HG02943 (cell line): Measurements from ENCODE around the gene ZNF567.
"Not testable (repeated sequence)": the region's sequence is repeated elsewhere in the genome, so short reads cannot be mapped to it uniquely, and the experiment has no call there.

Experiments
- ATAC-seq: cut with Tn5 transposase; IDR thresholded peaks from one replicate; pipeline ENCODE4 v1.9.1; 2021; ENCODE audit warnings: mild to moderate bottlenecking, low read depth, moderate library complexity; ENCODE audit not compliant: unreplicated experiment

The ZNF567 gene

DNA sequence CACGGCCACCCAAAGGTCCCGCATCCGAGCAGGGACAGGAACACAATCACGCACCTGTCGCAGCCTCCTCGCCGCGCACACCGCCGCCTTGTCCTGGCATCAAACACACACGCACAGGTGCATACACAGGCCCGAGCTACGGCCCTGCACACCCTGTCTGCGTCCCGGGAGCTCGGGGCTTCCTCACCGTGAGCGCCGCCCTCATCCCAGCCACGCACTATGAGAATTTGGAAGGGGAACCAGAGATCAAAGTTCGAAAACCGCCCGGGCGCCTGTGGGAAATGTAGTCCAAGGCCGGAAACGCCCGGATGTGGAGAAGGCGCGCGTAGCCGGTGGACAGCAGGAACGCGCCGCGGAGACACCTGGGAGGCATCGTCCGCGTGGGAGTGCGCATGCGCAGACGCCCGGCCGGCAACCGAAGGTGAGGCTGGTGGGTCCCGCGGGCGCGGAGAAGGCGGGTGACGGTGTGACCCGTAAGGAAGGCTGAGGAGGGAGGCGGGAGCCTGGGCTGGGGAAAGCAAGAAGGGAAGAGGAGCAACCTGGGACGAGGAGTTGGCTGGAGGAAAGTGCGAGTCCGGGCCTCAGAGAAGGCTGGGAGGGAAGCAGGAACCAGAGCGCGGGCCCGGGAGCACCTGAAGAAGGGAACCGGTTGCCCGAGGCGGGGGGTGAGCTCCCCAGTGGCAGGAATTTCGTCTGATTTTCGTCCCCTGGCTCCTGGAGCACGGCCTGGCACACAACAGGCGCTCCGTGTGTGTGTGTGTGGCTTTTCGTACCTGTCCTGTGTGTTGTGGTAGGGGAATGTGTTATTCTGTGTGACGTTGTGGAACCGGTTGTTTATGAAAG is at the start of gene ZNF567:
Gene ZNF567 (plus strand): TSS at position 399 of the 843 bp plus-strand sequence. CDS start 7,256 bp downstream, outside the sequence.
- peak; percentile 89 for ATAC-seq

DNA sequence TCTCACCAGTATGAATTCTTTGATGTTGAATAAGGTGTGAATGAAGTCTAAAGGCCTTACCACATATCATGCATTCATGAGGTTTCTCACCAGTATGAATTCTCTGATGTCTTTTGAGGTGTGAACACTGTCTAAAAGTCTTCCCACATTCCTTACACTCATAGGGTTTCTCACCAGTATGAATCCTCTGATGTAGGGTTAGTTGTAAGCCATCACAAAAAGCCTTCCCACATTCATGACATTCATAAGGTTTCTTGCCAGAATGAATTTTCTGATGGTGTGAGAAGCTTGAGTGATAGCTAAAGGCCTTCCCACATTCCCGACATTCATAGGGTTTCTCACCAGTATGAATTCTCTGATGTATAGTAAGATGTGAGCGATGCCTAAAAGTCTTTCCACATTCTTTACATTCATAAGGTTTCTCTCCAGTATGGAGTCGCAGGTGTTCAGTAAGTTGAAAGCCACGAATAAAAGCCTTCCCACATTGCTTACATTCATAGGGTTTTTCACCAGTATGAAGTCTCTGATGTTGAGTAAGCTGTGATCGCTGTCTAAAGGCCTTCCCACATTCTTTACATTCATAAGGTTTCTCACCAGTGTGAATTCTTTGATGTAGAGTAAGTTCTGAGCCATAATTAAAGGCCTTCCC is 48.4 kb upstream of the ZNF567 start:
- ATAC-seq, result no peak

DNA sequence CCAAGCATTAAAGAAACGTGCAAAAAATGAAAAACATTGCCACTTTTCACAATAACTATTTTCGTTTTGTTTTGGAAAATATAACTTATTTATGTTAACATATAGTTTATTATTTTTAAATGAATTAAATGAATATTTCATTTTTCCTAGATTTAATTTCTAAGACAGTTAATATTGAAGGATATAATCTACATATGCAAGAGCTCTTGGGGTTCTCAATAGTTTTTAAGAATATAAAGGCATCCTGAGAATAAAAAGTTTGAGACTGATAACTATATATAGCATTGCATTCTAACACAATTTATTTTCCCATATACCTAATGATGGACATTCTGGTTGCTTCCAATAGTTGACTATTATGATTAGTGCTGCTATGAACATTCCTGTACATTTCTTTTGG is 40.7 kb upstream of the ZNF567 start:
- no peak for ATAC-seq

DNA sequence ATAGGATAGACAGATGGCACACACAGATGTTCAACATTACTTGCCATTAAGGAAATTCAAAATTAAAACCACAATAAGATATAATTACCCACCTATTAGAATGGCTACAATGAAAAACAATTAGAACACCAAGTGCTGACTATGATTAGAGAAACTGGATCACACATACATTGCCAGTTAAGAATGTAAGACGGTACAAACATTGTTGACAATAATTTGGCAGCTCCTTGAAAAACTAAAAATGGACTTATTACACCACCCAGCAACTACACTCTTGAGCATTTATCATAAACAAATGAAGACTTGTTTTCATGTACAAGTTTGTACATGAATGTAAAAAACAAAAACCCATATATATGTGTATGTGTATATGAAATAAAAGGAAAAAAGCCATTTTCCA is 34.5 kb upstream of the ZNF567 start:
- ATAC-seq, result no peak

DNA sequence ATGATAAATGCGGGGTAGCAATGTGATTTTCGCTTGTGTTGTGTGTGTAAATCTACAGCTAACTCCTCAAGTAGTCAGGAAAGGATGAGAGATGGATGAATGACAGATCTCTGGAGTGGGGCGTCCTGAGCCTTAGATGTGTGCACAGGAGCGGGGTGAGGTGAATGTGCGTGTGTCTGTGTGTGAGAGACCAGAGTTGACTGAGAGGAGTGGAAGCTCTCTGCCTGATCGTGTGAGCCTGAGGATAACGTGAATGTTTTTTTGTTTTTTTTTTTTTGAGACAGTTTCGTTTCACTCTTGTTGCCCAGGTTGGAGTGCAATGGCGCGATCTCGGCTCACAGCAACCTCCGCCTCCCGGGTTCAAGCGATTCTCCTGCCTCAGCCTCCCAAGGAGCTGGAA is 21.6 kb upstream of the ZNF567 start:
- ATAC-seq, result no peak

GRCh38 chr19:36668646-36669045 is 18.8 kb upstream of the ZNF567 start:
- no peak for ATAC-seq

- no peak for ATAC-seq
Measured at GRCh38 chr19:36672368-36672767, 15.0 kb upstream of the ZNF567 start.

- no peak for ATAC-seq
Measured at GRCh38 chr19:36674201-36674600, 13.2 kb upstream of the ZNF567 start.

GRCh38 chr19:36679455-36679854 is 8.0 kb upstream of the ZNF567 start:
- ATAC-seq, result no peak

GRCh38 chr19:36685835-36686234 is 1.6 kb upstream of the ZNF567 start:
- no peak for ATAC-seq

- ATAC-seq, result no peak
Measured at GRCh38 chr19:36686365-36687213, 823 bp upstream of the ZNF567 start.

GRCh38 chr19:36688058-36688457 is 646 bp downstream of the ZNF567 start:
- no peak for ATAC-seq

DNA sequence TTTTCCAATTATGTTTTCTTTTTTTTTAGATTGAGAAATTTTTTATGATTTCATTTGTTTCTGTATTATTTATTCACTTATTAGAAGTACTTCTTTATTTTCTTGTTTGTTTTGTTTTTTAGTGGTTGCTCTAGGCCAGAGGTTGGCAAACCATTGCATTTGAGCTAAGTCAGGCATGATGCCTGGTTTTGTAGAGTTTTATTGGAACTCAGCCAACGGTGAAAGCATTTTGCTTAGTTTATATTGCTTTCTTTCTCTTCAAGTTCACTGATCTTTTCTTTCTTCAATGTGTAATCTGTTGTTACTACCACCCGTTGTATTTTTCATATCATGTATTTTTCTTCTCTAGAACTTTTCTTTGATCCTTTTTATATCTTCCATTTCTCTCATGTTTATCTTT is 19.7 kb downstream of the ZNF567 start:
- ATAC-seq, result no peak

DNA sequence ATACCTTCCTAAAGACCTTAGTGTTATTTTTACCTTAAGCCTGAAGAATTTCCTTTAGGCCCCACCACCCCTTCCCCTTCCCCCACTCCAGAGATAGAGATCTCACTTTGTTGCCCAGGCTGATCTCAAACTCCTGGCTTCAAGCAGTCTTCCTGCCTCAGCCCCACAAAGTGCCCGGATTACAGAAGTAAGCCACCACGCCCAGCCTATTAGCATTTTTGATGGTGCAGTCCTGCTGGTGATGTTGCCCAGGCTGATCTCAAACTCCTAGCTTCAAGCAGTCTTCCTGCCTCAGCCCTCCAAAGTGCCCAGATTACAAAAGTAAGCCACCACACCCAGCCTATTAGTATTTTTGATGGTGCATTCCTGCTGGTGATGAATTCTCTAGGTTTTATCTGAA is 22.0 kb downstream of the ZNF567 start:
- ATAC-seq, result no peak

DNA sequence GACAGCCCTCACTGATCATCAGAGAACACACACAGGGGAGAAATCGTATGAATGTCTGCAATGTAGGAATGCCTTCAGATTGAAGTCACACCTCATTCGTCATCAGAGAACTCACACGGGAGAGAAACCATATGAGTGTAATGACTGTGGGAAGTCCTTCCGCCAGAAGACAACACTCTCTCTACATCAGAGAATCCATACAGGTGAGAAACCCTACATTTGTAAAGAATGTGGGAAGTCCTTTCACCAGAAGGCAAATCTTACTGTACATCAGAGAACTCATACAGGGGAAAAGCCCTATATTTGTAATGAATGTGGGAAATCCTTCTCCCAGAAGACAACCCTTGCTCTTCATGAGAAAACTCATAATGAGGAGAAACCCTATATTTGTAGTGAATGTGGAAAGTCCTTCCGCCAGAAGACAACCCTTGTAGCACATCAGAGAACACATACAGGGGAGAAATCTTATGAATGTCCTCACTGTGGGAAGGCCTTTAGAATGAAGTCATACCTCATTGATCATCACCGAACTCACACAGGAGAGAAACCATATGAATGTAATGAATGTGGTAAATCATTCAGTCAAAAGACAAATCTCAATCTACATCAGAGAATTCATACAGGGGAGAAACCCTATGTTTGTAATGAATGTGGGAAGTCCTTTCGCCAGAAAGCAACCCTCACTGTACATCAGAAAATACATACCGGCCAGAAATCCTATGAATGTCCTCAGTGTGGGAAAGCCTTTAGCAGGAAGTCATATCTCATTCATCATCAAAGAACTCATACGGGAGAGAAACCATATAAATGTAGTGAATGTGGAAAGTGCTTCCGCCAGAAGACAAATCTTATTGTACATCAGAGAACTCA is 32.5 kb downstream of the ZNF567 start:
- ATAC-seq, result no peak

GRCh38 chr19:36736166-36736565 is 48.8 kb downstream of the ZNF567 start:
- ATAC-seq, result not testable (repeated sequence)

DNA sequence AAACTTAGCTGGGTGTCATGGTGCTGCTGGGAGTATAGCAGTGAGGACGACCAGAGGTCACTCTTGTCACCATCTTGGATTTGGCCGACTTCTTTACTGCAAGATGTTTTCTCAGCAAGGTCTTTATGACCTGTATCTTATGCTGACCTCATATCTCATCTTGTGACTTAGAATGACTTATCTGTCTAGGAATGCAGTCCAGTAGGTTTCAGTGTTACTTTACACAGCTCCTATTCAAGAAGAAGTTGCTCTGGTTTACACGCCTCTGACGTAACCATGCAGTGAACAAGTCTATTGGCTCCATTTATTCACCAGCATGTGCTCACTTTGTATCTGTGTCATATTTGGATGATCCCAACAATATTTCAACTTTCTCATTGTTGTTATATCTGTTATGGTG is 58.5 kb downstream of the ZNF567 start:
- no peak for ATAC-seq

- ATAC-seq, result no peak
Measured at GRCh38 chr19:36747750-36748149, 60.3 kb downstream of the ZNF567 start.

DNA sequence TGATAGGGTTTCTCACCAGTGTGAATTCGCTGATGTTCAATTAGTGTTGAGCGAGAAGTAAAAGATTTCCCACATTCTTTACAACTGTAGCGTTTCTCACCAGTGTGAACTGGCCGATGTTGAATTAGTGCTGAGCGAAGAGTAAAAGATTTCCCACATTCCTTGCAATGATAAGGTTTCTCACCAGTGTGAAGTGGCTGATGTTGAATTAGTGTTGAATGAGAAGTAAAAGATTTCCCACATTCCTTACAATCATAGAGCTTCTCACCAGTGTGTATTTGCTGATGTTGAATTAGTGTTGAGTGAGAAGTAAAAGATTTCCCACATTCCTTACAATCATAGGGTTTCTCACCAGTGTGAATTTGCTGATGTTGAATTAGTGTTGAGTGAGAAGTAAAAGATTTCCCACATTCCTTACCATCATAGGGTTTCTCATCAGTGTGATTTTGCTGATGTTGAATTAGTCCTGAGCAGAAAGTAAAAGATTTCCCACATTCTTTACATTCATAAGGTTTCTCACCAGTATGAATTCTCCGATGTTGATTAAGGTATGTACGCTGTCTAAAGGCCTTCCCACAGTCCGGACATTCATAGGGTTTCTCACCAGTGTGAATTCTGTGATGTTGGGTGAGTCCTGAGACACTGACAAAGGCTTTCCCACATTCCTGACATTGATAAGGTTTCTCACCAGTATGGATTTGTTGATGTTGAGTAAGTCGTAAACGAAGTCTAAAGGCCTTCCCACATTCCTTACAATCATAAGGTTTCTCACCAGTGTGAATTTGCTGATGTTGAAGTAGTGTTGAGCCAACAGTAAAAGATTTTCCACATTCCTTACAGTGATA is 61.2 kb downstream of the ZNF567 start:
- ATAC-seq, result no peak
